Stimulated activated CD4-positive, alpha-beta T cell treated with anti-CD3 and anti-CD28 coated beads, Interleukin-4, amount 100 ng/mL, for 4 hours (primary cell): ENCODE results near the gene BCL2.
A peak's percentile ranks its signal among the peaks of the same experiment; 100 is the strongest.

Experiments used
- DNase-seq, 2 experiments: peaks; one replicate each; pipeline ENCODE4 v3.0.0-alpha.2; 2020

BCL2 gene

DNA sequence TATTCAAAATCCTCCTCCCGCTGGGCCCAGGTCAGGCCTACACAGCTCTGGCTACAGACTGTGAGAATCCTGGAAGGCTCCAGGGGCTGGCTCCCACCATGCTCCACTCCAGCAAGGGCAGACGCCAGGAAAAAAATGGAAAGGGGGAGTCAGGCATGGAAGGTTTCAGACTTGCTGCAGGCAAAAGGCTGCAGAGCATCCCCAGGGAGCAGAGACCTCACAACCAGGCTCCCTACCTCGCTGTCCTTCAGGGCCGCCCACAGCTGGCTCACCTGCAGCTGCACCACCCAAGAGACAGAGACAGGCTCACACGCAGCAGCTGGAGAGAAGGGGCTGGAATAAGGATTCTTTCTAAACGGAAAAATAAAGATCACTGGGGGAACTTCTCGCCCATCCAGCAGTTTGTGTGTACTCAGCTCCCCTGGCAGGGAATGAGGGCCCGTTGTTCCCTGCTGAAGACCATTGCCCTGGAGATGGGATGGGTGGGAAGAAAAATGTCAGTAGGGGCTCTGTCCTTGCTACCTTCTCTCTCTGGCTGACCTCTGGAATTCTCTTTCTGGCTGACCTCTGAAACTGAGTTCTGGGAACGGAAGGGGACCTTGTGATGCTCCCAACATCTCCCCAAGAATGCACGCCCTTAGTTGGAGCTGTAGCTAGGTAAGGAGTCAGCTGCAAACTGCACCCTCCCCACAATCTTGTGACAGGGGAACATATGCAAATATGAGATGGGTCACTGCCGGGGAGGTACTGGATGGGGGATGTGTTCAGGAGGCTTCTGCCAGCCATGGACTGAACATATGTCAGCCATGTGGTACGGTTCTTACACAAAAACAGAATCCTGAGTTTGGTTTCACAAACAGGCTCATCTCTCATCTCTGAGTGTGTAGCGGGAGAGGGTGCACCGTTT is 34.5 kb downstream of the BCL2 start:
- no peak for DNase-seq

- no peak for DNase-seq
Measured at GRCh38 chr18:63284173-63284799, 35.3 kb downstream of the BCL2 start.

- DNase-seq = no peak
Measured at GRCh38 chr18:63283305-63284094, 36.1 kb downstream of the BCL2 start.

DNA sequence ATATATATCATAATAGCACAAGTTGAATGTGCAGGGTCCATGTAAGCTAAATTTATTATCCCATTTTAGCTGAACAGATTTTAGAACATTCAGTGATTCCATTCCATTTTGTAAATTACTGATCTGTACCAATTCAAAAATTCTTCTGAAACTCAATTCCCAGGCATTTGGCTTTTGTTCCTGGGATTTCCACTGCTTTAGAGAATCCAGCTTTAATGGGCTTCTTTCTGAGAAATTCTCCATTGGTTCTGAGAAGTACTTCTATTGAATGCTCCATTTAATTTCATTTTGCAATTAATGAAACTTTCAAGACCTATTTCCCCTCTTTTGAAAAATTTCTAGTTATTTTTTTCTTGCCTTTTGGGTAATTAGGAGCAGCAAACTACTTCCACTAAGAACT is 36.8 kb downstream of the BCL2 start:
- no peak for DNase-seq

DNA sequence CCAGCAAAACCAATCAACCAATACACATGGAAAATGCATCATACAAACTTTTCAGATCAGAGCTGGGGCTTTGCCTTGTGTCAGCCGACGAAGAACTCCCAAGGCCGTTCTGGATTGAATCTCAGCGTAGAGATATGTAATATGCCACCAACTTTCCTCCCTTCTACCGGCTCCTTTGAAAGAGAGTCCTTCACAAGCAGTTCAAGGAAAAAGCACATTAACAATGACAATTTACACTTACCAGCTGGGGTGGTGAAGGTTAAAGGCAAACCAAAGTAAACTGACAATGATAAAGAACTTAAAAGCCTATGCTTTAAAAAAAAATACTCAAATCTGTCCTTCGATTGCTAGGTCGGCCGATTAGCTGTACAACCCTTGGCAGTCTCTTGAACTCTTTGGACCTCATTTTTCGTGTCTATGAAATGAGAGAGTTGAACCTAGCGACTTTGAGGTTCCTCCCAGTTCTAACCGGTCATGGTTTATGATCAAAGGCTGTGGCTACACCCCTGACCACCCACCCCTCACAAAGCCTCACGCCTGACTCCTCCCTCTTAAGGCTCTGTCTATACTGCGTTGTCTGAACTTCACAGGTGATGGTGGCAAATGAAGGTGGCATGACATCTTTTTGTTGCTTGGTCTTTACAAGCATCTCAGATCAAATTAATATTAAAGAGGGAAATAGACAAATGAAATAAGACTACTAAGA is 46.2 kb downstream of the BCL2 start:
- DNase-seq = no peak

GRCh38 chr18:63272638-63273037 is 46.9 kb downstream of the BCL2 start:
- no peak for DNase-seq

- DNase-seq = no peak
Measured at GRCh38 chr18:63271881-63272299, 47.7 kb downstream of the BCL2 start.

- no peak for DNase-seq
Measured at GRCh38 chr18:63271148-63271547, 48.4 kb downstream of the BCL2 start.

GRCh38 chr18:63267975-63268721 is 51.4 kb downstream of the BCL2 start:
- peak in 1 of 2 experiments; percentile 5 for DNase-seq

- no peak for DNase-seq
Measured at GRCh38 chr18:63266888-63267790, 52.4 kb downstream of the BCL2 start.

GRCh38 chr18:63265326-63265725 is 54.2 kb downstream of the BCL2 start:
- DNase-seq = no peak

DNA sequence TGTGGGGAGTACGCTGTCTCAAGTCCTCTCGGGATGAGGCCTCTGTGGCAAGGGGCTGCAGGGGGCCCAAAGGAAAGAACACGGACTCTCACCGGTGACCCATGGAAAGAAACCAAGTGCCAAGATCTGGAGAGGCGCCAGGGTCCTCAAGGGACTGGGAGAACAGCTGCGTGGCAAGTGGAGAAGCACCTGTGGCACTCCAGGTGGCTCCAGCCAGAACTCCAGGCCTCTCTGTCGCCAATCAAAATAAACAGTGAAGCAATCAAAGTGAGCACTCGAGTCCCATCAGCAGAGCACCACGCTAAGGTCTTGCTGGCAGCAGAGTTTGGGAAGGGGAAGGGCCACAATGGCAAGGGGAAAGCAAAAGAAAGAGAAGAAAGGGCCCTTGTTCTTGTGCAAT is 54.7 kb downstream of the BCL2 start:
- DNase-seq = no peak

DNA sequence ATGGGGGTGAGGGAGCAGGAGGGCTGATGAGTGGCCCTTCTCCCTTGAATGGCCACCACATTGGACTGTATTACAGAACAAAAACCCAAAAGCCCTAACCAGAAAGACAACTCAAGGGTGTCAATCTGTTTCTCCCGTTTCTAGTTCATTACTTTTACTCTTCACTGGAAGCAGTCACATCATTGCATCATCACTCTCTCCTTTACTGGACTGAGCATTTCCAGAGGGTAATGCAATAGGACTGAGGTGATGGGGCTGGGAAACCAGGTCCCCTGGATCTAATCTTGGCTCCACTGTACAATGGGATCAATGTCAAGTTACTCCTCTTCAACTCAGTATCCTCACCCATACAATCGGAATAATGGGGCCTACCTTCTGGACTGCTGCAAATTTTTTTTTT is 56.1 kb downstream of the BCL2 start:
- no peak for DNase-seq

- no peak for DNase-seq
Measured at GRCh38 chr18:63262369-63263335, 56.9 kb downstream of the BCL2 start.

DNA sequence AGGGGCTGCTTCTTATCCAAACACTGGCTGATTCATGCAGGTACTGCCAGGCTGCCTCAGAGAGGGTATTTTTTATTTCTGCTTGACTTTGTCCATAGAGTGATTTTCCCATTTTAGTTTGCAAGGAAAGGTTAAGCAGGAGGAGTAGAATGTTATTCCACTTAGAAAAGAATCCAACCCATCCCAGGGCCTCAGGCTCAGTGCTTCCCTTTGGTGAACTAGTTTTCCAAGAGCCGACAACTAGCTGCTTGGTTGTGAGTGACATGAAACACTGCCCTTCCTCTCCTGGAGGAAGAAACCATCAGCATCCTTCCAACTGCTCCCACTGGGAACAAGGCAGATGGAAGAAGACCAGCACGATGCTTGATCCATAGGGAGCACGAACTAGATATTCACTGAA is 58.5 kb downstream of the BCL2 start:
- DNase-seq = no peak

- no peak for DNase-seq
Measured at GRCh38 chr18:63260380-63260754, 59.2 kb downstream of the BCL2 start.

- no peak for DNase-seq
Measured at GRCh38 chr18:63259567-63260379, 59.8 kb downstream of the BCL2 start.

DNA sequence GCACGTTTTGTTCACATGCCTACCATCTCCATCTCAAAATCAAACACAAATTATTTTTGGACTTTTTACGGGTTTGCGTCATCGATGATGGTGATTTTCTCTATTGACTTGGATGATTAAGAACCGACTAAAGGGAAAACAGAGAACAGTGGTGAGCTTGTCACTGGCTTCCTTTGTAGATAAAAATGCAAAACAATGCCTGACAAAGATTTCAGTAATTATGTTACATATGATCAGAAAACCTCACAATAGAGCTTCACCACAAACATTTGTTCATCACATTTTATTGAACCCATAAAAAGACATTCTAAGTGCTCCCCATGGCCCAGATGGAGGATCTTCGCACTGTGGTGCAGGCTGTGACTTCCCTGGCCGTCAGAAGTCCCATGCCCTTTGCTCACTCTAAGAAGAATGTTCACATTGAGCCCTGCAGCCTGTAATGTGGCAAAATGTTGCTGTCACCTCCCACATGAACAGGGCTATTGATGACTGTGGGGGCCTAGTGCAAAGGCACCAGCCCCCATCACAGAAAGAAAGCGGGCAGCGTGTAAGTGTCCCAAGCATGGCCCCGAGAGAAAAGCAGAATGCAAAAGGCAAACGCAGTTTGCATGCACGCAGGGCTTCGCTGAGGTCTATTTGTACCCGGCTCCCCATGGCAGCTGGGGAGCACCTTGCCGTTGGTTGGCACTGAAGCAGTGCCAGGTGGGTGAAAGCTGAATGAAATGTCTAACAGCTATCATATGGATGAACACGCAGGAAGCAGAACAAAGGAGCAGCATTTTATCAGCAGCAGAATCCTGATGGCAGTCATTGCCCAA is 60.6 kb downstream of the BCL2 start:
- no peak for DNase-seq
